Bone marrow (tissue), 2 donors: Measurements from ENCODE around the gene PEAK1.

ENCODE experiments used
- DNase-seq, 2 donors: peaks; one replicate each; lab custom pipeline; 2025; lab: John Stamatoyannopoulos, UW

Gene PEAK1

GRCh38 chr15:77355321-77355720, 64.6 kb downstream of the PEAK1 start:
- no peak for DNase-seq

- DNase-seq, result no peak
Observed at GRCh38 chr15:77354063-77354462, 65.8 kb downstream of the PEAK1 start.

- DNase-seq, result no peak
Observed at GRCh38 chr15:77352887-77353286, 67.0 kb downstream of the PEAK1 start.

GRCh38 chr15:77350792-77351191, 69.1 kb downstream of the PEAK1 start:
- no peak for DNase-seq

GRCh38 chr15:77349666-77350065, 70.2 kb downstream of the PEAK1 start:
- DNase-seq, result no peak

GRCh38 chr15:77348511-77348910, 71.4 kb downstream of the PEAK1 start:
- DNase-seq, result no peak

- no peak for DNase-seq
Observed at GRCh38 chr15:77347197-77347596, 72.7 kb downstream of the PEAK1 start.

- no peak for DNase-seq
Observed at GRCh38 chr15:77346245-77347036, 73.5 kb downstream of the PEAK1 start.

- DNase-seq, result no peak
Observed at GRCh38 chr15:77342807-77343206, 77.1 kb downstream of the PEAK1 start.

DNA sequence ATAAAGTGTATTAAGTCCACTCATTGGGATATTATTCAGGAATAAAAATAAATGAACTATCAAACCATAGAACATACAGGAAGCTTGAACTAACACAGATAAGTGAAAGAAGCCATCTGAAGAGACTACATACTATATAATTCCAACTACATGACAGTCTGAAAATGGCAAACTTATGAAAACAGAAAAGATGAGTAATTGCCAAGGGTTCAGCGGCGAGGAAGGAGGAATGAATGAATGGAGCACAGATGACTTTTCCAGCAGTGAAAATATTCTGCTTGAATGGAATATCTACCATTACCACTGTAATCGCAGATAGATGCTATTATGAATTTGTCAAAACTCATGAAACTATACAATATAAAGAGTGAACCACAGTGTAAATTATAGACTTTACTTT, 79.7 kb downstream of the PEAK1 start:
- DNase-seq, result no peak

DNA sequence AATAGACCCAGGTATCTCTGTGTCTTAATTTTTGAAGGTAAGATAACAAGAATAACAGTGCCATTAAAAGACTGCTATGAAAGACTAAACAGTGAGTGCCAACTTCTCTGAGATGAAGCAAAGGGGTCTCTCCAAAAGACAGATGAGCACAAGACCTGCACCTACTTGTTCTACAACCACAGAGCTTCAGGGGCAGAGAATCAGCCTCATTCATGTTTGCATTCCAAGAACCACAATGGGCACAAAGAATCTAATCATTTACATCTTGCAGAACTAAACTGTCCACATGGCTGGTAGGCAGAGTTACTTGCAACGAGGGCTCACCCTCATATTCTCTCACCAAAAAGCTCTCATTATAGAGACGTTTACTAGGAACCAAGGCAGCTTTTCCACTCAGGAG, 83.9 kb downstream of the PEAK1 start:
- DNase-seq, result no peak

DNA sequence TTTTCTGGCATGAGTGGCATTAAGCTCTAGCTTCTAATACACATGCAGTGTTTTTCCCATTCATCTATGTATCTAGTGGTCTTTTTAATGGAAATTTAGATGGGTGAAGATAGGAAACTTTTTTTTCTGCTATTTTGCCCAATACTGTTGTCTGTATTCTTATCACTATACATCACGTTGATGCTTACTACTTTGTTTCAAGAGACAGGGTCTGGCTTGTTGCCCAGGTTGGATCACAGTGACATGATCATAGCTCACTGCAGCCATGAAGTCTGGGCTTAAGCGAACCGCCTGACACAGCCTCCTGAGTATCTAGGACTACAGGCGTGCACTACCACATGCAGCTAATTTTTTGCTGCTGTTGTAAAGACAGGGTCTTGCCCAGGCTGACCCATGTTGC, 84.6 kb downstream of the PEAK1 start:
- no peak for DNase-seq

DNA sequence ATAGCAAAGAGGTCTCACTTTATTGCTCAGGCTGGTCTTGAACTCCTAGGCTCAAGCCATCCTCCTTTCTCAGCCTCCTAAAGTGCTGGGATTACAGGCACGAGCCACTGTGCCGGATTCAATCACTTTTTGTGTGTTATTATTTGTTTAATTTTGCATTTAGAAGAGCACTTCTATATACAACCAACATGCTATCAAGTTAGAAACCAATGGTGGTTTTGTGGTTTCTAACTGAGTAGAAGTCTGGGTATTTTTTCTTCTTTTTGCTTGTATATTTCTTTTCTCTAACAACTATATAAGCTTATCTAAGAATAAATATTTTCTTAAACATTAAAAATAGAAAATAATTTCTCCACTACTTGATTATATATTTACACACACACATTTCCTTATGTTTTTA, 86.7 kb downstream of the PEAK1 start:
- DNase-seq, result no peak

- no peak for DNase-seq
Observed at GRCh38 chr15:77329202-77329601, 90.7 kb downstream of the PEAK1 start.

- DNase-seq, result no peak
Observed at GRCh38 chr15:77327844-77328529, 91.9 kb downstream of the PEAK1 start.

GRCh38 chr15:77327168-77327567, 92.7 kb downstream of the PEAK1 start:
- DNase-seq, result no peak

DNA sequence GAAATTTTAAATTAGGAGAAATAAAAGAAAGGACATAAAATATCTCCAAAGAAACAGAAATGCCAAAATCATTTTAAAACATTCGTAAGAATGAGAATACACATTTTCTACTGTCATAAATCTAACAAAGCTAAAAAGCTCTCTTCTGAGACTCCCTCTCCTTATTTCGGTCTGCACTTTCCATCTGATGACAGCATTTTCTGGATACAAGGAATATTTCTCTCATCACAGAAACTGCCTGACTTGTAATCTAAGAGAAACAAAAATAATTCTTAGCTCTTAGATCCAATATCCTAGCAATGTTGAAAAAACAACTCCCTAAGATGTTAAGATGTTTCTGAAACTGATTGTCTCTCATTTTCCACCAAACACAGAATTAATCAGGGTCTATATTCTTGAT, 93.5 kb downstream of the PEAK1 start:
- no peak for DNase-seq

GRCh38 chr15:77312523-77312922, 107.4 kb downstream of the PEAK1 start:
- DNase-seq, result no peak

- DNase-seq, result no peak
Observed at GRCh38 chr15:77311618-77312398, 108.1 kb downstream of the PEAK1 start.

DNA sequence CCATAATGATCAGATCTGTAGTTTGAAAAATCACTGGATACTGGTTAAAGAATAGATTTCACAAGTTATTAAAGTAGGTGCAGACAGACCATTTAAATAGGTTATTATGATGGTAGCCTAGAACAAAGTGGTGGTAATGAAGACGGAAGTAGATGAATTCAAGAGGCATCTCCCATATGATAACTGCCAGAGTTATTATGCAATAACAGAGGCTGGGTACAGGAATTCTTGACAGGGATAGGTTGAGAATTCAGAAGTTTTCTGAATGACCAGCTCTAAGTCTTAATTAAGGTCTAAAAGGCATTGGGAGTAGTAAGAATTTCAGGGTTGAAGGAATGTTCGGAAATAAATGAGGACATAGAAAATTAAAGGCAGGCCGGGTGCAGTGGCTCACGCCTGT, 108.9 kb downstream of the PEAK1 start:
- no peak for DNase-seq

- no peak for DNase-seq
Observed at GRCh38 chr15:77309392-77309791, 110.5 kb downstream of the PEAK1 start.

GRCh38 chr15:77305953-77306352, 114.0 kb downstream of the PEAK1 start:
- no peak for DNase-seq

DNA sequence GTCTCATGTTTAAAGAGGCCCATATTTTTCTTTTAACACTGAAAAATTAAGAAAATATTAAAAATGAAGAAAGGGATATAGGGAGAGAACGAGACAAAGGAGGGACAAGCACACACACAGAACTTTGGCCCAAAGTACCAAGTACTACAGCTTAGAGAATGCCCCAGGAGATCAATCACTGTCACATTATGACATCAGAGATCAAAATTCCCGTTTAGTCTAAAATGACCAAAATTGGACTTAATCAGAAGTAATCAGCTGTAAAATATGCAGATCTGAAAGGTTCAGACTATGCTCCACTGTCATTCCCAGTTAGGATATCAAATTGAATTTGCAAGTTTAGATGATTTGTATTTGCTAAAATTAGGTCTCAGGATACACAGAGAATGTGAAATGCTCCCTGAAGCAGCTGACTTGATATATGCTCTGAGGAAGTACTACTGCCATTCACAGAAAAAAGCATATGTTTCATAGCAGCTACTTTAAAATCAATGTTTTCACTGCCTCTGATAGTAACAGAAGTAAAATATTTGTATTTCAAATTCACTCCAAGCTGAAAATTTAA, 123.0 kb downstream of the PEAK1 start:
- no peak for DNase-seq
